Umbilical cord (tissue), 2 donors: ENCODE results near the gene TNPO3. TPM values are rescaled to one million over a fixed set of nuclear protein-coding genes. Genes with fewer than 3 reads are reported as not detected.
"Not testable (repeated sequence)": the region's sequence is repeated elsewhere in the genome, so short reads cannot be mapped to it uniquely, and the experiment has no call there.

Experiments used
- DNase-seq: peaks from one replicate; pipeline ENCODE4 v3.0.0-alpha.2; 2015; ENCODE audit warnings: low spot score
- total RNA-seq: library from RNA; depleted of rRNA; stranded (reverse); fragments of >200 nt; gene quantifications from one replicate; pipeline ENCODE4 v1.2.3, GENCODE V29; 2014; ENCODE audit warnings: low replicate concordance; ENCODE audit not compliant: insufficient read depth

TNPO3 gene
- total RNA-seq, 1 donor from 2014 or later = 32.5 TPM

DNA sequence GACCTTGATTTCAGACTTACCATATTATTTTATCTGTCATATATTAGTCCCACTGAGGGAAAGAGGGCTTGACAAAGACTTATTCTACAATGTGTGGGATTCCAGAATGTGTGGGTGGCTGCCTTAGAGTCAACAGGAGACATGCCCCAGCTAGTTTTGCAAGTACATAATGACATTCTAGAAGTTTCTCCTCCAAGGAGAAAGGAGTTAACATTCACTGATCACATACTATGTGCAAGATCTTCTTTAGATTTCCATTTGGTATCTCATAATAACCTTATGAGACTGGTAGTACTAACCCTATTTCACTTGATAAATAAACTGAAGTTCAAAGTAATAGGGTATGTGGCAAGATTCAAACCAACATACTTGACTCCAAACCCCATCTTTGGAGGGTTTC, 92.0 kb downstream of the TNPO3 start:
- DNase-seq = no peak

GRCh38 chr7:128961030-128961659, 93.8 kb downstream of the TNPO3 start:
- DNase-seq = no peak

GRCh38 chr7:128959296-128959695, 95.6 kb downstream of the TNPO3 start:
- DNase-seq = no peak

DNA sequence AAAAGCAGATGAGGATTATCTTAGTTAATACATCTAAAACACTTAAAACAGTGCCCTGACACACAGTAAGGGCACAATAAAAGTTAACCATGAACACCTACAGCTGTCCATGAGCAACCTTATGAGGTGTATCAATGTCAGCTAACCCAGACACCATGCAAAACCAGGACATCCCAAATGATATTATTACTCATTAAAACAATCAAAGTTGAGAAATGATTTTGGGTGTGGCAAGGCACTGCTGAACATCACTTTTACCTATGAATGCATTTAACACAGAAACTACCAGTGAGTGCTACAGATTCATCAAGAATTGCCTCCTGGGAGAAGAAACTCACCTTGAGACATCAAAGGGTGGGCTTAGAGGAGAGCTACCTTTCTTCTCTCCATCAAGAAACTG, 98.9 kb downstream of the TNPO3 start:
- no peak for DNase-seq

- DNase-seq = peak; percentile 91
Measured at GRCh38 chr7:128954830-128955802, 99.8 kb downstream of the TNPO3 start.

GRCh38 chr7:128954150-128954549, 100.8 kb downstream of the TNPO3 start:
- DNase-seq = no peak

DNA sequence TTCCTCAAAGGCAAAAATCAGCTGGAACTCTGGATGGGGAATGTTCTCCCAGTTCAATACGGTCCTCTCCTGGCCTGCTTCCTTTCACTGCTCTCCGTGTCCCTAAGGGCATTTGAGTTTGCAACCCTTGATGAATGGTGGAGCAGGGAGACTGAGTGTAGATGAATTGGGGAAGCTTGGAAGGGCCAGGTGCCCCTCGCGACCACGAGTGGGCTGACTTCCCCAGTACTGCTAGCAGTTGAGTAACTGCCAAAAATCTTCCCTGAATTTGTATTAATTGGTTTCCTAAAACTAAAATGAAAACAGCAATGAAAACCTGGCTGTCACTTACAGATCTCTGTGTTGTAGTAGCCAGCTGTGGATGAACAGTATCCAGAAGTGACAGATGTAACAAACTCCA, 103.6 kb downstream of the TNPO3 start:
- DNase-seq = no peak

- no peak for DNase-seq
Measured at GRCh38 chr7:128948976-128949760, 105.7 kb downstream of the TNPO3 start.

DNA sequence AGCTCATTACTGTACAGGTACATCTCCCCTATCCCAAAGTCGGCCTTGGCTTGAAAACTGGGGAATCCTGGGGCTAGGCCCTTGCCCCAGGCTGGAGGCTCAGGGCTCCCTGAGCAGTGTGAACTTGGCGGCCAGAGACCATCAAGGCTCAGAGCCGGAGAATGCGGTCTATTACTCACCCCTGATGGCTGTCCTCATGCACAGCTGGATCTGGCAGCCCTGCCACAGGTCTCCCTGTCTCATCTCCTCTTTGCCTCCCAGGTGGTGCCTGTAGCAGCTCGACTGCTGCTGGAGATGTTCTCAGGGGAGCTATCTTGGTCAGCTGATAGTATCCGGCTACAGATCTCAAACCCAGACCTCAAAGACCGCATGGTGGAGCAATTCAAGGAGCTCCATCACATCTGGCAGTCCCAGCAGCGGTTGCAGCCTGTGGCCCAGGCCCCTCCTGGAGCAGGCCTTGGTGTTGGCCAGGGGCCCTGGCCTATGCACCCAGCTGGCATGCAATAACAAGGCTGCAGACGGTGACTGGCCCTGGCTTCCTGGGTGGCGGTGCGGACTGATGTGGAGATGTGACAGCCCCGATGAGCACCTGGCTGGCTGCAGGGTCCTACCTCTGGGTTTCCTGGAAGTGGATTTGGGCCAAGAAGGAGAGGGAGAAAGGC, 106.5 kb downstream of the TNPO3 start:
- DNase-seq = no peak

GRCh38 chr7:128947854-128948253, 107.1 kb downstream of the TNPO3 start:
- DNase-seq = no peak

DNA sequence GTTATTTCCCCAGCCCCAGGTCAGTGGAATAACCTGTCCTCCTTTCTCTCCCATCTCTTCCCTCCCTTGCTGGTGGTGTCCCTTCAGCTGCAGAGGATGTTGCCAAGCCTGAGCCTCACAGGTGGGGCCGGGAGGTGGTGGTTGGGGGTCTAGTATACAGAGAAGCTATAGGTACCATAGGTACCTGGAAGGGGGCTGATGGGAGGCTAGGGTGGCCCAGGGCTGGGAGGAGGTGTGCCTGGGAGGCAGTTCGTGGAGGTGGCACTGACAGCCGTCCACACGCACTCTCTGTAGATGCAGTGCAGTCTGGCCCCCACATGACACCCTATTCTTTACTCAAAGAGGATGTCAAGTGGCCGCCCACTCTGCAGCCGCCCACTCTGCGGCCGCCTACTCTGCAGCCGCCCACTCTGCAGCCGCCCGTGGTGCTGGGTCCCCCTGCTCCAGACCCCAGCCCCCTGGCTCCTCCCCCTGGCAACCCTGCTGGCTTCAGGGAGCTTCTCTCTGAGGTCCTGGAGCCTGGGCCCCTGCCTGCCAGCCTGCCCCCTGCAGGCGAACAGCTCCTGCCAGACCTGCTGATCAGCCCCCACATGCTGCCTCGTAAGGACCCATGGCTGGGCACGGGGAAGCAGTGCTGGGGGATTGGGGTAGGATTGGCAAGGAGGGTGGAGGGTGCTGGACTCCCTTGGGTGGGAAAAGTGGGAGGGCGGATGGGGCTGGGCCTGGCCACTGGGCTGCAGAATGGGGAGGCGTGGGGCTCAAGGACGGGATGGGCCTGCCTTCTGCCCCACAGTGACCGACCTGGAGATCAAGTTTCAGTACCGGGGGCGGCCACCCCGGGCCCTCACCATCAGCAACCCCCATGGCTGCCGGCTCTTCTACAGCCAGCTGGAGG, 107.7 kb downstream of the TNPO3 start:
- DNase-seq = no peak

DNA sequence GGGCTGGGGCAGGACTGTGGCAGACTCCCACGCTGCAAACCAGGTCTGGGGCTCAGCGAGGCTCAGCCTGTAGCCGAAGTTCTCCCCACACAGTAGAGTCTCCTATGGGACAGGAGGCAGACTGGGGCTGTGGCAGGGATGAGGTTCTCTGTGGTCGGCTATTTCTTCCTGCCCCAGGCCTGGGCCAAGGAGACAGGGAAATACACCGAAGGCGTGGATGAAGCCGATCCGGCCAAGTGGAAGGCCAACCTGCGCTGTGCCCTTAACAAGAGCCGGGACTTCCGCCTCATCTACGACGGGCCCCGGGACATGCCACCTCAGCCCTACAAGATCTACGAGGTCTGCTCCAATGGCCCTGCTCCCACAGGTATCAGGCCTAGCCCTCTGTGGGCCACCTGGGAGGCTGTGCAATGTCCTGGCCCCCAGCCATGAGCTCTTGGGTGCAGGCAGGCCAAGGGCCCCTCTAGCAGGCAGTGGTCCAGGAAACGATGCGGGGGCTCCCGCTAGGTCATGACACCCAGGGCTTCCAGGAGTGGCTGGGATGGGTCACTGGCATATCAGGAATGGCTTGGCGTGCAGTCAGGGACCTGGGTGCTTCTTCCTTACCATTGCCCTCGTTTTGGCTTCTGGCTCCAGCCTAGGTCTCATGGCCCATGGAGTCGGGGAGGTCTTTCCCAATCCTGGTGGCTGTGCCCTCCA, 109.1 kb downstream of the TNPO3 start:
- no peak for DNase-seq

DNA sequence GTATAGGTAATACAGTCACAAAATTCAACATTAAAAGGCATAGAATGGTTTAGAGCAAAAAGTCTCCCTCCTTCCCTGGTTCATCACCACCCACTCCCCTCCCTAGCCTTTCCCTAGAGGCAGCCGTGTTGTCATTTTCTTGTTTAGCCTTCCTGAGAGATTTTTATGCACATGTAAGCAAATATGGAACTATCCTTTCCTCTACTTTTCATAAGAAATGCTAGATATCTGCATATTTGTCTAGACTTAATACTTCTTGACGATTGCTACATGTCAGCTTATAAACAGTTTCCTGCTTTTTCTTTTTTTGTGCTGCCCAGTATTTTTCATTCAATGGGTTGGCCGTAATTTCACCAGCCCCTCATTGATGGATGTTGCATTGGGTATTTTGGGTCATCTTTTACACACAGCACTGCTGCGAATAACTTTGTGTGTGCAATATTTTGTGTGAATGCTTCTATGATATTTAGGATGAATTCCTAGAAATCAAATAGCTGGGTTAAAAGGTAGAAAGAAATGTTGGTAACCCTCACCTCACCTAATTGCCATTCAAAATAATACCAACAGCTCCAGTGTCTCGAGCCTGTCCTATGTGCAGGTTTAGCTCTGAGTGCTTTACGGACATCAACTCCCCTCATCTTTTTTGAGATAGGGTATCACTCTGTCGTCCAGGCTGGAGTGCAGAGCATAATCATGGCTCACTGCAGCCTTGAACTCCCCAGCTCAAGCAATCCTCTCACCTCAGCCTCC, 110.2 kb downstream of the TNPO3 start:
- DNase-seq = no peak

- not testable (repeated sequence) for DNase-seq
Measured at GRCh38 chr7:128943251-128943650, 111.7 kb downstream of the TNPO3 start.

GRCh38 chr7:128941946-128942526, 112.9 kb downstream of the TNPO3 start:
- DNase-seq = no peak

GRCh38 chr7:128941323-128941890, 113.5 kb downstream of the TNPO3 start:
- DNase-seq = no peak

DNA sequence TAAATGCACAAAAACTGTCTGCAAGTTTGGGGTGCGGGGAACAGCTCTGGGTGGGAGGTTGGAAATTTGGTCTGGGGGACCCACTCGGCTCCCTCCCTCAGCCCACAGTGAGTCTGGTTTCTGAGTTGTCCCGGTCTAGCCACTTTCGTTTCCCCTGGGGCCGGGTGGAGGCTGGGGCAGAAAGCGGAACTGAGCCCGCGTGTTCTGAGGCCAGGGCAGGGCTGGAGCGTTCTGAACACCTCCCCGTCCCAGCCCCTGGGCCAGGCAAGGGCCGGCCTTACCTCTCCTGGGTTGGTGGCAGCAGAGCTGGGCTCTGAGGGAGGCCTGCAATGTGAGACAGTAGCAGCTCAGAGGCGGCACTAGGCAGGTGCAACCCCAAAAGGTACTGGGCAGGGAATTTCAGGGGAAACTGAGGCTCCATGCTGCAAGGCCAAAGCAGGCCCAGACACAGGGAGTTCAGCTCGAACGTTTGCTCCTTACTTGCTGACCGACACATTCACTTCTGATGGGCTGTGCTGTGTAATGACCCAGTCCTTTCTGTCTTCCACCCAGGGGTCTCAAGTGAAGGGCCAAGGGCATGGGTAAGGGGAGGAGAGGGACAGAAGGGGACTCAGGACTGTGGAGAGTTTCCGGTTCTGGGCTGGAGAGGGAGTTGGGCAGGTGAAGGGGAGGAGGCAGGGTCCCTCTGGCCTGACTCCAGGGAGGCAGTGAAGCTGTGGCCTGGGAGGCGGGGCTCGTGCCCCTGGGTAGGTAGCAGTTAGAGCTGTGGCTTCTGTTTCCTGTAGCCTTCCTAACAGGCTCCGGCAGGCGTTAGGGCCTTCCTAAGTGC, 114.2 kb downstream of the TNPO3 start:
- peak; percentile 36 for DNase-seq
